GM21576 (cell line): ENCODE data around the gene STX7.
A peak's percentile ranks its signal among the peaks of the same experiment; 100 is the strongest.

ENCODE experiments used
- ATAC-seq: cut with Tn5 transposase; IDR thresholded peaks from one replicate; pipeline ENCODE4 v1.9.1; 2021; ENCODE audit warnings: mild to moderate bottlenecking, moderate library complexity; ENCODE audit not compliant: unreplicated experiment

Gene STX7

GRCh38 chr6:132506869-132507808 lies 5.8 kb downstream of the STX7 start:
- ATAC-seq: no peak

GRCh38 chr6:132506461-132506860 lies 6.5 kb downstream of the STX7 start:
- ATAC-seq: no peak

GRCh38 chr6:132505158-132505557 lies 7.8 kb downstream of the STX7 start:
- ATAC-seq: no peak

- ATAC-seq: no peak
Observed at GRCh38 chr6:132504757-132505156, 8.2 kb downstream of the STX7 start.

GRCh38 chr6:132499757-132500156 lies 13.2 kb downstream of the STX7 start:
- no peak for ATAC-seq

- peak; percentile 42 for ATAC-seq
Observed at GRCh38 chr6:132498638-132499037, 14.3 kb downstream of the STX7 start.

GRCh38 chr6:132496519-132497180 lies 16.3 kb downstream of the STX7 start:
- no peak for ATAC-seq

GRCh38 chr6:132495604-132496079 lies 17.3 kb downstream of the STX7 start:
- ATAC-seq: peak; percentile 44

GRCh38 chr6:132494954-132495353 lies 18.0 kb downstream of the STX7 start:
- peak; percentile 16 for ATAC-seq

- ATAC-seq: no peak
Observed at GRCh38 chr6:132491881-132492280, 21.0 kb downstream of the STX7 start.

GRCh38 chr6:132491303-132491702 lies 21.6 kb downstream of the STX7 start:
- ATAC-seq: no peak

- peak; percentile 56 for ATAC-seq
Observed at GRCh38 chr6:132490478-132491204, 22.3 kb downstream of the STX7 start.

- peak; percentile 31 for ATAC-seq
Observed at GRCh38 chr6:132490024-132490423, 22.9 kb downstream of the STX7 start.

- no peak for ATAC-seq
Observed at GRCh38 chr6:132489376-132489775, 23.5 kb downstream of the STX7 start.

GRCh38 chr6:132487762-132488161 lies 25.2 kb downstream of the STX7 start:
- no peak for ATAC-seq

- ATAC-seq: peak; percentile 34
Observed at GRCh38 chr6:132484680-132485018, 28.3 kb downstream of the STX7 start.

- ATAC-seq: peak; percentile 66
Observed at GRCh38 chr6:132483779-132484679, 28.9 kb downstream of the STX7 start.

- ATAC-seq: no peak
Observed at GRCh38 chr6:132482581-132482980, 30.3 kb downstream of the STX7 start.

GRCh38 chr6:132481189-132481588 lies 31.7 kb downstream of the STX7 start:
- ATAC-seq: no peak

GRCh38 chr6:132479131-132479530 lies 33.8 kb downstream of the STX7 start:
- no peak for ATAC-seq
